Calu3 (cell line): ENCODE data around the gene FAM3D. TPM values are rescaled to one million over a fixed set of nuclear protein-coding genes. Genes with fewer than 3 reads are reported as not detected.

ENCODE experiments used
- BruUV-seq: library from RNA; stranded (reverse); fragments of 400-500 nt; replicated peaks from 2 replicates; lab custom pipeline; 2021; lab: Mats Ljungman, UMichigan
- CTCF ChIA-PET: fragments of 300-600 bp; sonication (Branson Sonifier 250); formaldehyde crosslinking; loops from one replicate; lab custom pipeline; 2022; ENCODE audit warnings: antibody characterized with exemption; lab: Charles Lee
- DNase-seq: peaks from one replicate; pipeline ENCODE4 v3.0.0; 2022
- H3K27ac Mint-ChIP-seq: one replicate; pipeline ENCODE4 v1.8.0; 2022; ENCODE audit warnings: mixed read lengths; ENCODE audit not compliant: unreplicated experiment
- H3K27me3 Mint-ChIP-seq: one replicate; pipeline ENCODE4 v1.8.0; 2022; ENCODE audit warnings: mixed read lengths; ENCODE audit not compliant: unreplicated experiment
- H3K36me3 Mint-ChIP-seq: one replicate; pipeline ENCODE4 v1.8.0; 2022; ENCODE audit warnings: mild to moderate bottlenecking, moderate library complexity, mixed read lengths; ENCODE audit not compliant: insufficient read depth, unreplicated experiment
- H3K4me1 Mint-ChIP-seq: one replicate; pipeline ENCODE4 v1.8.0; 2022; ENCODE audit warnings: mild to moderate bottlenecking, low read depth, mixed read lengths; ENCODE audit not compliant: unreplicated experiment
- H3K4me3 Mint-ChIP-seq: one replicate; pipeline ENCODE4 v1.8.0; 2022; ENCODE audit warnings: mild to moderate bottlenecking, low read depth, moderate library complexity, mixed read lengths; ENCODE audit not compliant: unreplicated experiment
- H3K9me3 Mint-ChIP-seq: one replicate; pipeline ENCODE4 v1.8.0; 2022; ENCODE audit warnings: low read depth, mixed read lengths; ENCODE audit not compliant: unreplicated experiment
- CTCF ChIP-seq: fragments of 200-600 bp; IDR thresholded peaks from one replicate; pipeline ENCODE4 v1.8.0; 2022; ENCODE audit warnings: antibody characterized with exemption; ENCODE audit not compliant: unreplicated experiment
- intact Hi-C: fragments of 100-400 bp; cut with micrococcal nuclease; formaldehyde crosslinking; loops from one replicate; pipeline ENCODE4 v1.10.0; 2022; ENCODE audit not compliant: unreplicated experiment
- total RNA-seq: library from RNA; stranded (reverse); gene quantifications from 2 replicates; pipeline ENCODE4 v1.2.3, GENCODE V29; 2022

FAM3D gene
- total RNA-seq, 1 experiment from 2014 or later: 3.0 TPM

DNA sequence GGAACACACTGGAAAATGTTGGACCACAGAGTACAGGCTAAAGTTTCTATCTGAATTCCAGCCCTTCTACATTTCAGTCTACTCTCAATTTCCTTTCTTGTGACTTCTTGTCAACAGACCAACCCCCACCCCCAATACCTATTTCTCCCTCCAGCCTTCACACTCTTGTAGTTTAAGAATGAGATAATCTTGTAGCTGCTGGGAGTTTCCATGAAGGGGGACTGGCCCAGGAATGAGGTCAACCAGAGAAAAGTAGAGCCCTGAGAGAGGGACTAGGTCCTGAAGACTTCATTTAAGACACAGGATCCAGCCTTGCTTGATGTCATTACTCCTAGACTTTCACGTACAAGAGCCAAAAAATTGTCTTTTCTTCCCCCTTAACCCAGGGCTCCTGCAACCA lies 59.9 kb downstream of the FAM3D start:
- no peak overlapping the region for H3K4me3 Mint-ChIP-seq
- intact Hi-C loops: no loop called here
- H3K27ac Mint-ChIP-seq: no peak overlapping the region
- TF ChIP-seq CTCF: no peak
- H3K27me3 Mint-ChIP-seq: peaks cover 43% of the 10 kb centered on the region
- no peak for DNase-seq
- no peaks in the 10 kb centered on the region for H3K4me1 Mint-ChIP-seq
- no TSS peak for BruUV-seq
- H3K9me3 Mint-ChIP-seq: no peaks in the 10 kb centered on the region
- H3K36me3 Mint-ChIP-seq: no peaks in the 10 kb centered on the region
- CTCF ChIA-PET: no interaction called here

DNA sequence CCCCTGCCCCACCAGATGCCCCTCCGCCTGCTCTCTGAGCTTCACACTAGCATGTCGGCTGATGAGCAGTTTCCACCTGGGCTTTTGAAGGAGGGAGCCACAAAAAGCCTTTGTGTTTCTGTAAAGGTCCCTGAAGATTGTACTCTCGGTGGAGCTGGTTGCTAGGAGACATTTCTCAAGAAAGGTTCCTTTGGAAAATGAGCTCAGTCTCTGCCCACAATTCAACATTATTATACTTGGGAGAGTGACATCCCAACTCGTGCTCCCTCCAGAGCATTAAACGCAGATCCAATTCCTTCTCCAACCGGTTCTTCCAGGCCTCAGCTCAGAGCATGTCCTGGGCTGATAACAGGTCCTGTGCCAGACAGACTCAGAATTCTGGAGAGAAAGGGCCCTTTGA lies 62.5 kb downstream of the FAM3D start:
- intact Hi-C loops: no loop called here
- no peak for TF ChIP-seq CTCF
- H3K4me3 Mint-ChIP-seq: no peak overlapping the region
- no peak for DNase-seq
- H3K4me1 Mint-ChIP-seq: peaks cover 7% of the 10 kb centered on the region
- H3K9me3 Mint-ChIP-seq: no peaks in the 10 kb centered on the region
- no TSS peak for BruUV-seq
- H3K36me3 Mint-ChIP-seq: no peaks in the 10 kb centered on the region
- H3K27ac Mint-ChIP-seq: no peak overlapping the region
- CTCF ChIA-PET: no interaction called here
- H3K27me3 Mint-ChIP-seq: peaks cover 50% of the 10 kb centered on the region

- peaks cover 7% of the 10 kb centered on the region for H3K4me1 Mint-ChIP-seq
- intact Hi-C loops: no loop called here
- H3K9me3 Mint-ChIP-seq: no peaks in the 10 kb centered on the region
- no peak for TF ChIP-seq CTCF
- no peak for DNase-seq
- peaks cover 50% of the 10 kb centered on the region for H3K27me3 Mint-ChIP-seq
- no peaks in the 10 kb centered on the region for H3K36me3 Mint-ChIP-seq
- CTCF ChIA-PET: no interaction called here
- H3K4me3 Mint-ChIP-seq: no peak overlapping the region
- H3K27ac Mint-ChIP-seq: no peak overlapping the region
- BruUV-seq: no TSS peak
Measured at GRCh38 chr3:58603606-58604005, 63.0 kb downstream of the FAM3D start.

- DNase-seq: no peak
- Mint-ChIP-seq H3K9me3 (no peaks in the 10 kb centered on the region), H3K4me3 (no peak overlapping the region), H3K36me3 (no peaks in the 10 kb centered on the region), H3K4me1 (peaks cover 7% of the 10 kb centered on the region), H3K27me3 (peaks cover 18% of the 10 kb centered on the region), H3K27ac (no peak overlapping the region)
- BruUV-seq: no TSS peak
- TF ChIP-seq CTCF: no peak
- intact Hi-C loops: no loop called here
- CTCF ChIA-PET: no interaction called here
Measured at GRCh38 chr3:58597770-58598310, 68.7 kb downstream of the FAM3D start.
